Right lobe of liver (tissue), 4 donors: ENCODE data around the gene PIGZ.

Experiments
- CTCF ChIP-seq, 4 donors: fragments of 200-600 bp in 3 of 4; fragments of 450-650 bp in 1 of 4; IDR thresholded peaks; one replicate each; pipeline versions ENCODE4 v1.5.1 to v1.8.0; 2016 to 2022; ENCODE audit warnings: antibody characterized with exemption in 4 of 4, mild to moderate bottlenecking in 2 of 4
- POLR2A ChIP-seq: fragments of 450-650 bp; IDR thresholded peaks from one replicate; pipeline ENCODE4 v1.6.1; 2017; ENCODE audit warnings: antibody characterized with exemption, mild to moderate bottlenecking
- donor health status: DM: no; HTN: no; CAD: no.
- donor health status: DM: no; HTN: no; CAD: no.
- donor health status: DM: no; HTN: yes; CAD: no.

- TF ChIP-seq CTCF (IDR thresholded peaks at IDR 0.05): no peak
- no peak for TF ChIP-seq POLR2A
Observed at GRCh38 chr3:196981657-196982056, 13.0 kb upstream of the PIGZ start.
